ENCODE data around the gene PRKX. TPM values are rescaled to one million over a fixed set of nuclear protein-coding genes. Genes with fewer than 3 reads are reported as not detected.
"Not testable (repeated sequence)": the region's sequence is repeated elsewhere in the genome, so short reads cannot be mapped to it uniquely, and the experiment has no call there.

Gene PRKX
- total RNA-seq, 1 donor from 2014 or later = 49.0 TPM

GRCh38 chrX:3679669-3680068, 33.8 kb downstream of the PRKX start:
- Histone ChIP-seq H3K36me3 (ENCODE audit: control insufficient read depth, insufficient read depth, low read length) (no peaks in the 10 kb centered on the region), H3K27me3 (ENCODE audit: control insufficient read depth, insufficient read depth, low read length) (no peaks in the 10 kb centered on the region), H3K4me3 (ENCODE audit: low read depth, low read length) (no peak overlapping the region)
- no peak for TF ChIP-seq CTCF (IDR thresholded peaks at IDR 0.05; ENCODE audit: insufficient read depth, low read length, severe bottlenecking)
- DNase-seq (ENCODE audit: low read depth) = no peak
- FAIRE-seq = no peak

GRCh38 chrX:3678328-3678727, 35.1 kb downstream of the PRKX start:
- H3K36me3 ChIP-seq (ENCODE audit: control insufficient read depth, insufficient read depth, low read length) = no peaks in the 10 kb centered on the region
- no peak overlapping the region for H3K4me3 ChIP-seq (ENCODE audit: low read depth, low read length)
- FAIRE-seq (no peak), DNase-seq (ENCODE audit: low read depth) (peak; percentile 4)
- no peaks in the 10 kb centered on the region for H3K27me3 ChIP-seq (ENCODE audit: control insufficient read depth, insufficient read depth, low read length)
- no peak for TF ChIP-seq CTCF (IDR thresholded peaks at IDR 0.05; ENCODE audit: insufficient read depth, low read length, severe bottlenecking)

- no peaks in the 10 kb centered on the region for H3K27me3 ChIP-seq (ENCODE audit: control insufficient read depth, insufficient read depth, low read length)
- DNase-seq (ENCODE audit: low read depth) = no peak
- FAIRE-seq = no peak
- H3K36me3 ChIP-seq (ENCODE audit: control insufficient read depth, insufficient read depth, low read length) = peaks cover 2% of the 10 kb centered on the region
- TF ChIP-seq CTCF (IDR thresholded peaks at IDR 0.05; ENCODE audit: insufficient read depth, low read length, severe bottlenecking) = no peak
- no peak overlapping the region for H3K4me3 ChIP-seq (ENCODE audit: low read depth, low read length)
These were observed 38.6 kb downstream of the PRKX start for GRCh38 chrX:3674881-3675280.

GRCh38 chrX:3669841-3670475, 43.5 kb downstream of the PRKX start:
- FAIRE-seq = no peak
- DNase-seq (ENCODE audit: low read depth) = no peak
- Histone ChIP-seq H3K4me3 (ENCODE audit: low read depth, low read length) (no peak overlapping the region), H3K27me3 (ENCODE audit: control insufficient read depth, insufficient read depth, low read length) (no peaks in the 10 kb centered on the region), H3K36me3 (ENCODE audit: control insufficient read depth, insufficient read depth, low read length) (peaks cover 4% of the 10 kb centered on the region)
- no peak for TF ChIP-seq CTCF (IDR thresholded peaks at IDR 0.05; ENCODE audit: insufficient read depth, low read length, severe bottlenecking)

- DNase-seq (ENCODE audit: low read depth) (no peak), FAIRE-seq (no peak)
- no peak for TF ChIP-seq CTCF (IDR thresholded peaks at IDR 0.05; ENCODE audit: insufficient read depth, low read length, severe bottlenecking)
- peaks cover 4% of the 10 kb centered on the region for H3K36me3 ChIP-seq (ENCODE audit: control insufficient read depth, insufficient read depth, low read length)
- H3K4me3 ChIP-seq (ENCODE audit: low read depth, low read length) = no peak overlapping the region
- no peaks in the 10 kb centered on the region for H3K27me3 ChIP-seq (ENCODE audit: control insufficient read depth, insufficient read depth, low read length)
These were observed 46.5 kb downstream of the PRKX start for GRCh38 chrX:3666975-3667374.

GRCh38 chrX:3664921-3665320, 48.5 kb downstream of the PRKX start:
- TF ChIP-seq CTCF (IDR thresholded peaks at IDR 0.05; ENCODE audit: insufficient read depth, low read length, severe bottlenecking) = no peak
- Histone ChIP-seq H3K36me3 (ENCODE audit: control insufficient read depth, insufficient read depth, low read length) (peaks cover 2% of the 10 kb centered on the region), H3K4me3 (ENCODE audit: low read depth, low read length) (no peak overlapping the region), H3K27me3 (ENCODE audit: control insufficient read depth, insufficient read depth, low read length) (no peaks in the 10 kb centered on the region)
- FAIRE-seq = no peak
- no peak for DNase-seq (ENCODE audit: low read depth)

- DNase-seq (ENCODE audit: low read depth); FAIRE-seq; H3K4me3 ChIP-seq (ENCODE audit: low read depth, low read length): not testable (repeated sequence)
These were observed 49.7 kb downstream of the PRKX start for GRCh38 chrX:3663576-3664250.

More at GRCh38 chrX:3663576-3664250, 49.7 kb downstream of the PRKX start:
- not testable (repeated sequence) for H3K36me3 ChIP-seq (ENCODE audit: control insufficient read depth, insufficient read depth, low read length); H3K27me3 ChIP-seq (ENCODE audit: control insufficient read depth, insufficient read depth, low read length)
